ENCODE results near the gene SCUBE2. TPM values are rescaled to one million over a fixed set of nuclear protein-coding genes. Genes with fewer than 3 reads are reported as not detected.

The SCUBE2 gene
- polyA plus RNA-seq, 2 of the 4 experiments (the other 2 are of a cell fraction) = 0.49 to 0.63 TPM

DNA sequence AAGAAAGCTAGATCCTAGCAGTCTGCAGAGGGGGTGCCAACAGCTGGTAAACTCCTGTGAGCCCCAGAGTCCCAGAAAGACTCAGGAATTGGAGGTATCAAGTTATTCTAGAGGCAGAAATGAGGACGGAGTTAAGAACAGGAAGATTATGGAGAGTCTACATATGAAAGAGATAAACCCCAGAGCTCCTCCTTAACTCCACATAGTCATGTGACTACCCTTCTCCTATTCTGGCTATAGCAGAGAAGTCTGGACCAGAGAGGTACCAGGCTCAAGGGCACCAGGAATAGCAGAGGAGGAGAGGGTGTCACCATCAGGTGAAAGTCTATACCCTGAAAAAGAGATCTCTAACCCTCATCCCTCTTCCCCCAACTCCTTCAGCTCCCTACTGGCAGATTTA, 29.6 kb downstream of the SCUBE2 start:
- ChIA-PET CTCF (interaction anchor here (0.6 to 1.5 kb wide), 4 partner anchors 16 to 76 kb away, joined by 3 to 4 read pairs (median 3); no protein-coding TSS in a partner anchor), POLR2A (no interaction called here)
- WGBS (ENCODE audit: missing lambda C conversion rate) = 67% methylated on average over 1 of the region's 1 CpG
- no peaks in the 10 kb centered on the region for H3K9me3 ChIP-seq
- ATAC-seq (no peak), FAIRE-seq (no peak), DNase-seq (ENCODE audit: low read depth in 1 of 2, low spot score in 1 of 2) (no peak)
- no peak overlapping the region for H3K4me3 ChIP-seq
- no peak overlapping the region for H3K27ac ChIP-seq
- TF ChIP-seq ELK1 (IDR thresholded peaks at IDR 0.05; ENCODE audit: low read depth, low read length) (no peak), ATOH8 (CRISPR knock-in tag; IDR thresholded peaks at IDR 0.05; ENCODE audit: low read depth) (no peak), CBX8 (IDR thresholded peaks at IDR 0.05) (no peak), MAFK (IDR thresholded peaks at IDR 0.05; ENCODE audit: partially characterized antibody) (no peak), RAD21 (conservative IDR thresholded peaks at IDR 0.05 in 1 of 2, IDR thresholded peaks at IDR 0.05 in 1 of 2) (no peak), HEYL (CRISPR knock-in tag; IDR thresholded peaks at IDR 0.05) (no peak), ZC3H11A (IDR thresholded peaks at IDR 0.05) (no peak), HOXB13 (CRISPR knock-in tag; IDR thresholded peaks at IDR 0.05; ENCODE audit: low read depth) (no peak)
- TF ChIP-seq, protein P1, sequence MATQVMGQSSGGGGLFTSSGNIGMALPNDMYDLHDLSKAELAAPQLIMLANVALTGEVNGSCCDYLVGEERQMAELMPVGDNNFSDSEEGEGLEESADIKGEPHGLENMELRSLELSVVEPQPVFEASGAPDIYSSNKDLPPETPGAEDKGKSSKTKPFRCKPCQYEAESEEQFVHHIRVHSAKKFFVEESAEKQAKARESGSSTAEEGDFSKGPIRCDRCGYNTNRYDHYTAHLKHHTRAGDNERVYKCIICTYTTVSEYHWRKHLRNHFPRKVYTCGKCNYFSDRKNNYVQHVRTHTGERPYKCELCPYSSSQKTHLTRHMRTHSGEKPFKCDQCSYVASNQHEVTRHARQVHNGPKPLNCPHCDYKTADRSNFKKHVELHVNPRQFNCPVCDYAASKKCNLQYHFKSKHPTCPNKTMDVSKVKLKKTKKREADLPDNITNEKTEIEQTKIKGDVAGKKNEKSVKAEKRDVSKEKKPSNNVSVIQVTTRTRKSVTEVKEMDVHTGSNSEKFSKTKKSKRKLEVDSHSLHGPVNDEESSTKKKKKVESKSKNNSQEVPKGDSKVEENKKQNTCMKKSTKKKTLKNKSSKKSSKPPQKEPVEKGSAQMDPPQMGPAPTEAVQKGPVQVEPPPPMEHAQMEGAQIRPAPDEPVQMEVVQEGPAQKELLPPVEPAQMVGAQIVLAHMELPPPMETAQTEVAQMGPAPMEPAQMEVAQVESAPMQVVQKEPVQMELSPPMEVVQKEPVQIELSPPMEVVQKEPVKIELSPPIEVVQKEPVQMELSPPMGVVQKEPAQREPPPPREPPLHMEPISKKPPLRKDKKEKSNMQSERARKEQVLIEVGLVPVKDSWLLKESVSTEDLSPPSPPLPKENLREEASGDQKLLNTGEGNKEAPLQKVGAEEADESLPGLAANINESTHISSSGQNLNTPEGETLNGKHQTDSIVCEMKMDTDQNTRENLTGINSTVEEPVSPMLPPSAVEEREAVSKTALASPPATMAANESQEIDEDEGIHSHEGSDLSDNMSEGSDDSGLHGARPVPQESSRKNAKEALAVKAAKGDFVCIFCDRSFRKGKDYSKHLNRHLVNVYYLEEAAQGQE (IDR thresholded peaks at IDR 0.05) = no peak
- no peak overlapping the region for H3K4me2 ChIP-seq
- peaks cover 14% of the 10 kb centered on the region for H3K4me1 ChIP-seq

DNA sequence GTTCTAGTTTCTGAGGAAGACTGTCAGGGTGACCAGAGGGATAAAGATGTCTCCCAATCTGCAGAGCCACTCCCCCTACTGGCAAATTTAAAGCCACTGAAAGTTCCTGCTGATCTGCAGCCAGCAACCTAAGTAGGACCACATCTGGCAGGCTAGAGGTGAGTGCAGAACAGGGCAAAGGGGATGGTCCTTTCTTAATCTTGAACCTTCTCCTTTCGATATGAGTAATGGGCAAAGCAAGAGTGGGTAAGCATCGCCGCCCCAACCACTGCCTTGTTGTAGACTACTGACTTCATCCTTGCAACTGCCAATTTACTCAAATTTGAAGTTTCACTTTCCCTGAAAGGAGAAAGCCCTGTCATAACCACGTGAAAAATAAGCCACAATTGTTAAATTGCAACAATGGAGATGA, 30.7 kb downstream of the SCUBE2 start:
- Histone ChIP-seq H3K27ac (no peak overlapping the region), H3K4me1 (peaks cover 5% of the 10 kb centered on the region), H3K9me3 (no peaks in the 10 kb centered on the region), H3K4me2 (no peak overlapping the region), H3K4me3 (no peak overlapping the region)
- CTCF ChIA-PET = interaction anchor here (0.9 to 2.5 kb wide), 4 partner anchors 15 to 45 kb away, joined by 3 to 10 read pairs (median 5); no protein-coding TSS in a partner anchor
- peak; percentile 18 to 34 for DNase-seq (ENCODE audit: low read depth in 1 of 2, low spot score in 1 of 2)
- no peak for FAIRE-seq
- no peak for TF ChIP-seq TP53 (CRISPR knock-in tag; IDR thresholded peaks at IDR 0.05)
- no peak for TF ChIP-seq ZSCAN20 (CRISPR knock-in tag; IDR thresholded peaks at IDR 0.05)
- TF ChIP-seq, protein P2, sequence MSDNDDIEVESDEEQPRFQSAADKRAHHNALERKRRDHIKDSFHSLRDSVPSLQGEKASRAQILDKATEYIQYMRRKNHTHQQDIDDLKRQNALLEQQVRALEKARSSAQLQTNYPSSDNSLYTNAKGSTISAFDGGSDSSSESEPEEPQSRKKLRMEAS (IDR thresholded peaks at IDR 0.05) = no peak
- POLR2A ChIA-PET = no interaction called here
- WGBS (ENCODE audit: missing lambda C conversion rate) = 49% methylated on average over 4 of the region's 4 CpGs
- peak; percentile 45 to 71; a peak in 4 of 6 replicates for ATAC-seq

GRCh38 chr11:9059406-9059805, 32.0 kb downstream of the SCUBE2 start:
- ATAC-seq (no peak), DNase-seq (ENCODE audit: low read depth in 1 of 2, low spot score in 1 of 2) (no peak), FAIRE-seq (no peak)
- Histone ChIP-seq H3K9me3 (no peaks in the 10 kb centered on the region), H3K4me1 (no peaks in the 10 kb centered on the region), H3K27ac (no peak overlapping the region), H3K4me3 (no peak overlapping the region), H3K4me2 (no peak overlapping the region)
- 33% methylated on average over 3 of the region's 3 CpGs for WGBS (ENCODE audit: missing lambda C conversion rate)
- POLR2A ChIA-PET = no interaction called here
- CTCF ChIA-PET = interaction anchor here (1.1 to 2.5 kb wide), 3 partner anchors 18 to 44 kb away, joined by 3 to 10 read pairs (median 7); no protein-coding TSS in a partner anchor
- TF ChIP-seq CEBPB (IDR thresholded peaks at IDR 0.05) = no peak
- no peak for TF ChIP-seq PHF8 (IDR thresholded peaks at IDR 0.05; ENCODE audit: borderline replicate concordance, low read depth)
- TF ChIP-seq CHD2 (IDR thresholded peaks at IDR 0.05; ENCODE audit: low read length, partially characterized antibody) = no peak
- TF ChIP-seq ZFP36 (IDR thresholded peaks at IDR 0.05; ENCODE audit: borderline replicate concordance, partially characterized antibody) = no peak
- no peak for TF ChIP-seq HOXB5 (CRISPR knock-in tag; IDR thresholded peaks at IDR 0.05)
- TF ChIP-seq RARB (CRISPR knock-in tag; IDR thresholded peaks at IDR 0.05) = no peak
- no peak for TF ChIP-seq EHF (CRISPR knock-in tag; IDR thresholded peaks at IDR 0.05)
- no peak for TF ChIP-seq RFX5 (IDR thresholded peaks at IDR 0.05)
- TF ChIP-seq HEYL (CRISPR knock-in tag; IDR thresholded peaks at IDR 0.05) = no peak
- TF ChIP-seq RNF2 (IDR thresholded peaks at IDR 0.05; ENCODE audit: borderline replicate concordance, low read depth) = no peak
- TF ChIP-seq, protein P3, sequence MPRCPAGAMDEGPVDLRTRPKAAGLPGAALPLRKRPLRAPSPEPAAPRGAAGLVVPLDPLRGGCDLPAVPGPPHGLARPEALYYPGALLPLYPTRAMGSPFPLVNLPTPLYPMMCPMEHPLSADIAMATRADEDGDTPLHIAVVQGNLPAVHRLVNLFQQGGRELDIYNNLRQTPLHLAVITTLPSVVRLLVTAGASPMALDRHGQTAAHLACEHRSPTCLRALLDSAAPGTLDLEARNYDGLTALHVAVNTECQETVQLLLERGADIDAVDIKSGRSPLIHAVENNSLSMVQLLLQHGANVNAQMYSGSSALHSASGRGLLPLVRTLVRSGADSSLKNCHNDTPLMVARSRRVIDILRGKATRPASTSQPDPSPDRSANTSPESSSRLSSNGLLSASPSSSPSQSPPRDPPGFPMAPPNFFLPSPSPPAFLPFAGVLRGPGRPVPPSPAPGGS (IDR thresholded peaks at IDR 0.05) = no peak
- no peak for TF ChIP-seq ZSCAN20 (CRISPR knock-in tag; IDR thresholded peaks at IDR 0.05)
- TF ChIP-seq, protein P4, sequence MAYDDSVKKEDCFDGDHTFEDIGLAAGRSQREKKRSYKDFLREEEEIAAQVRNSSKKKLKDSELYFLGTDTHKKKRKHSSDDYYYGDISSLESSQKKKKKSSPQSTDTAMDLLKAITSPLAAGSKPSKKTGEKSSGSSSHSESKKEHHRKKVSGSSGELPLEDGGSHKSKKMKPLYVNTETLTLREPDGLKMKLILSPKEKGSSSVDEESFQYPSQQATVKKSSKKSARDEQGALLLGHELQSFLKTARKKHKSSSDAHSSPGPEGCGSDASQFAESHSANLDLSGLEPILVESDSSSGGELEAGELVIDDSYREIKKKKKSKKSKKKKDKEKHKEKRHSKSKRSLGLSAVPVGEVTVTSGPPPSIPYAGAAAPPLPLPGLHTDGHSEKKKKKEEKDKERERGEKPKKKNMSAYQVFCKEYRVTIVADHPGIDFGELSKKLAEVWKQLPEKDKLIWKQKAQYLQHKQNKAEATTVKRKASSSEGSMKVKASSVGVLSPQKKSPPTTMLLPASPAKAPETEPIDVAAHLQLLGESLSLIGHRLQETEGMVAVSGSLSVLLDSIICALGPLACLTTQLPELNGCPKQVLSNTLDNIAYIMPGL (CRISPR knock-in tag; IDR thresholded peaks at IDR 0.05; ENCODE audit: borderline replicate concordance) = no peak
- no peak for TF ChIP-seq TP53 (CRISPR knock-in tag; IDR thresholded peaks at IDR 0.05)

Data from A549 (cell line).